Endothelial cell of umbilical vein (primary cell): Measurements from ENCODE around the gene NXN. TPM values are rescaled to one million over a fixed set of nuclear protein-coding genes. Genes with fewer than 3 reads are reported as not detected.

Experiments used
- BruUV-seq: library from RNA; stranded (reverse); fragments of 400-500 nt; replicated peaks from 2 replicates; lab custom pipeline; 2021; lab: Mats Ljungman, UMichigan
- CTCF ChIA-PET: fragments of 300-600, 350-600 bp; sonication (Branson Sonifier 250); formaldehyde crosslinking; loops from one replicate; lab custom pipeline; 2021; ENCODE audit warnings: antibody characterized with exemption, inconsistent platforms; lab: Charles Lee
- POLR2A ChIA-PET: fragments of 300-600, 350-600 bp; sonication (Branson Sonifier 250); formaldehyde crosslinking; loops from one replicate; lab custom pipeline; 2021; ENCODE audit warnings: antibody characterized with exemption, inconsistent platforms; lab: Charles Lee
- DNase-seq: peaks from one replicate; pipeline ENCODE4 v3.0.0-alpha.2; 2011; ENCODE audit warnings: low read depth, low spot score
- FAIRE-seq: peaks from 2 replicates; lab custom pipeline; 2011; peaks lifted over from hg19 to GRCh38; lab: Jason Lieb, UNC
- H2AFZ ChIP-seq: 2 replicates; pipeline ENCODE4 v1.6.0; 2012; ENCODE audit warnings: low read depth, low read length, control low read depth, inconsistent platforms
- H3K27ac ChIP-seq: 2 replicates; pipeline ENCODE4 v1.5.1; 2011; ENCODE audit warnings: low read depth, mild to moderate bottlenecking, control low read depth, low read length, moderate library complexity; ENCODE audit not compliant: insufficient read depth
- H3K27me3 ChIP-seq, 2 experiments: 2 replicates each; pipeline versions ENCODE4 v1.6.0 to v1.6.1; 2011; ENCODE audit warnings: low read length in 2 of 2, mixed read lengths in 1 of 2; ENCODE audit not compliant: control insufficient read depth in 2 of 2, insufficient read depth in 2 of 2
- H3K36me3 ChIP-seq, 2 experiments: 2 replicates in 1 of 2; 3 replicates in 1 of 2; pipeline ENCODE4 v1.5.1; 2011; ENCODE audit warnings: low read length in 2 of 2, mild to moderate bottlenecking in 1 of 2, moderate library complexity in 1 of 2; ENCODE audit not compliant: control insufficient read depth in 2 of 2, insufficient read depth in 2 of 2; ENCODE audit errors: extremely low read depth in 1 of 2
- H3K4me1 ChIP-seq: 3 replicates; pipeline ENCODE4 v1.5.1; 2011; ENCODE audit warnings: mild to moderate bottlenecking, low read length; ENCODE audit not compliant: control insufficient read depth, insufficient read depth; ENCODE audit errors: extremely low read depth
- H3K4me2 ChIP-seq: 2 replicates; pipeline ENCODE4 v1.6.1; 2011; ENCODE audit warnings: low read length, control low read depth, mixed read lengths; ENCODE audit not compliant: insufficient read depth
- H3K4me3 ChIP-seq, 3 experiments: fragments of 200-600 bp in 1 of 3; sonication (generic), shearing (Covaris generic) in 1 of 3; replicated peaks in 1 of 3; 2 replicates each; pipeline ENCODE4 v1.5.1; 2011 to 2016; ENCODE audit warnings: control low read depth in 3 of 3, low read length in 3 of 3, mild to moderate bottlenecking in 2 of 3, inconsistent platforms in 1 of 3, low read depth in 1 of 3, moderate library complexity in 1 of 3; ENCODE audit not compliant: insufficient read depth in 1 of 3
- H3K79me2 ChIP-seq: 2 replicates; pipeline ENCODE4 v1.6.0; 2012; ENCODE audit warnings: low read length, inconsistent platforms; ENCODE audit not compliant: control insufficient read depth, insufficient read depth
- H3K9ac ChIP-seq: replicated peaks from 2 replicates; pipeline ENCODE3; 2011; ENCODE audit warnings: low read length, control low read depth; ENCODE audit not compliant: insufficient read depth; ENCODE audit errors: extremely low read depth
- H3K9me1 ChIP-seq: replicated peaks from 3 replicates; pipeline ENCODE4 v1.6.0; 2011; ENCODE audit warnings: mild to moderate bottlenecking, low read length; ENCODE audit not compliant: control insufficient read depth, insufficient read depth; ENCODE audit errors: extremely low read depth
- H3K9me3 ChIP-seq: replicated peaks from 2 replicates; pipeline ENCODE4 v1.5.1; 2012; ENCODE audit warnings: low read length, inconsistent platforms; ENCODE audit not compliant: control insufficient read depth, insufficient read depth
- H4K20me1 ChIP-seq: replicated peaks from 2 replicates; pipeline ENCODE3; 2011; ENCODE audit warnings: mild to moderate bottlenecking, low read length; ENCODE audit not compliant: control insufficient read depth, insufficient read depth; ENCODE audit errors: extremely low read depth
- EZH2 ChIP-seq: IDR thresholded peaks from 2 replicates; pipeline ENCODE4 v1.6.1; 2012; ENCODE audit warnings: borderline replicate concordance, low read depth, mild to moderate bottlenecking, moderate library complexity, low read length, inconsistent platforms; ENCODE audit not compliant: severe bottlenecking
- FOS ChIP-seq: IDR thresholded peaks from 2 replicates; pipeline ENCODE4 v1.6.1; 2011; ENCODE audit warnings: mild to moderate bottlenecking, low read length, moderate library complexity, borderline replicate concordance; ENCODE audit not compliant: insufficient read depth
- GATA2 ChIP-seq: IDR thresholded peaks from 2 replicates; pipeline ENCODE4 v1.7.0; 2011; ENCODE audit warnings: low read depth, mild to moderate bottlenecking, moderate library complexity, mixed read lengths, low read length; ENCODE audit not compliant: insufficient read length, insufficient read depth
- JUN ChIP-seq: IDR thresholded peaks from 2 replicates; pipeline ENCODE4 v1.6.1; 2011; ENCODE audit warnings: borderline replicate concordance, low read depth; ENCODE audit not compliant: insufficient read length, insufficient read depth
- MYC ChIP-seq: IDR thresholded peaks from one replicate; pipeline ENCODE4 v1.6.1; 2011; ENCODE audit warnings: mild to moderate bottlenecking, low read depth, low read length
- POLR2A ChIP-seq: IDR thresholded peaks from 2 replicates; pipeline ENCODE4 v1.6.1; 2012; ENCODE audit warnings: low read depth, mild to moderate bottlenecking, control low read depth, low read length
- POLR2AphosphoS5 ChIP-seq: IDR thresholded peaks from 2 replicates; pipeline ENCODE4 v1.6.1; 2012; ENCODE audit warnings: low read depth, mild to moderate bottlenecking, control low read depth, low read length, moderate library complexity; ENCODE audit not compliant: insufficient read depth
- dilution Hi-C: fragments of 300-500 bp; cut with MboI; formaldehyde crosslinking; loops from one replicate; pipeline ENCODE4 v1.15.0; 2019; ENCODE audit warnings: low sequenced_read_pairs; ENCODE audit not compliant: extremely low pct_ligation_motif_present
- intact Hi-C: fragments of 100-400 bp; cut with micrococcal nuclease; formaldehyde crosslinking; loops from one replicate; pipeline ENCODE4 v1.10.0; 2022
- polyA plus RNA-seq, 4 experiments: library from polyadenylated mRNA; depleted of rRNA in 3 of 4; stranded (reverse) in 3 of 4; unstranded in 1 of 4; fragments of >200 nt; gene quantifications; 2 replicates each; pipeline versions ENCODE4 v1.2.1 to v1.2.3, GENCODE V29; 2011 to 2012; ENCODE audit warnings: missing spikeins in 1 of 4
- total RNA-seq: library from RNA; stranded (reverse); gene quantifications from 2 replicates; pipeline ENCODE4 v1.2.3, GENCODE V29; 2021
- TF ChIP-seq, protein P1 (sequence below): IDR thresholded peaks from 2 replicates; pipeline ENCODE4 v1.6.1; 2011; ENCODE audit not compliant: insufficient read depth, insufficient read length
- TF ChIP-seq, protein P2 (sequence below), 2 donors: IDR thresholded peaks; 1 replicate in 1 of 2; 2 replicates in 1 of 2; pipeline ENCODE4 v1.5.1; 2011; ENCODE audit warnings: low read length in 2 of 2, mild to moderate bottlenecking in 2 of 2, moderate library complexity in 2 of 2, control low read depth in 1 of 2, inconsistent platforms in 1 of 2, low read depth in 1 of 2; ENCODE audit not compliant: insufficient read depth in 1 of 2; ENCODE audit errors: extremely low read depth in 1 of 2

NXN gene
- total and polyA plus RNA-seq, 2 donors (not counting 3 experiments of a cell fraction or from before 2014, with no cell fraction given): 69.5 to 77.3 TPM

DNA sequence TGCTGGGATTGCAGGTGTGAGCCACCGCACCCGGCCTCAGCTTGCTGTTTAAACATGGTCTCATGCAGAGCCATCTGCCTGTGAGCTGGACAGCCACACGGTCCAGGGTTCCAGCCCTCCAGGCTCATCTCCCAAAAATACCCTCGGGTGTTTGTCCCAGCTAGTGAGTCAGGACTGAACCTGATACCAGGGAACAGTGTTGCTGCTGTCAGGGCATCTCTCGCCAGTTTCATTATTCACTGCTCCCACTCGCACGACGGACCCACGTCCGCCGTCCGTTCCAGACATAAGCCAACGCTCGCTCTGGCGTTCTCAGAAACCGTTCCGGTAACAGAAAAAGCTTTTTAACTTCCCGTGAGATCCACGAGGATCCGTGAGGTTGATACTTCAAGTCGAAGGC lies 77.6 kb downstream of the NXN start:
- no peak overlapping the region for H3K4me3 ChIP-seq
- H2AFZ ChIP-seq: no peak overlapping the region
- H3K9me3 ChIP-seq: no peaks in the 10 kb centered on the region
- ChIA-PET CTCF (interaction anchor here (1.0 to 3.5 kb wide), 6 partner anchors 9 to 108 kb away, joined by 3 to 21 read pairs (median 10); partner anchors contain the start of gene NXN), POLR2A (no interaction called here)
- intact Hi-C loops: loop anchor here (5.0 kb wide), 1 partner anchor 75 kb away; the partner anchor contains the start of gene NXN
- BruUV-seq: no TSS peak
- no peaks in the 10 kb centered on the region for H3K79me2 ChIP-seq
- H4K20me1 ChIP-seq: no peaks in the 10 kb centered on the region
- dilution Hi-C loops: no loop called here
- no peak overlapping the region for H3K9ac ChIP-seq
- no peak for FAIRE-seq
- no peaks in the 10 kb centered on the region for H3K9me1 ChIP-seq
- no peaks in the 10 kb centered on the region for H3K36me3 ChIP-seq
- no peak overlapping the region for H3K4me2 ChIP-seq
- peaks cover 14% of the 10 kb centered on the region for H3K4me1 ChIP-seq
- DNase-seq: no peak
- no peak overlapping the region for H3K27ac ChIP-seq
- H3K27me3 ChIP-seq: no peaks in the 10 kb centered on the region
- TF ChIP-seq FOS: no peak
- TF ChIP-seq POLR2AphosphoS5: no peak
- TF ChIP-seq POLR2A: no peak
- TF ChIP-seq GATA2: no peak
- no peak for TF ChIP-seq EZH2
- TF ChIP-seq, protein P1, sequence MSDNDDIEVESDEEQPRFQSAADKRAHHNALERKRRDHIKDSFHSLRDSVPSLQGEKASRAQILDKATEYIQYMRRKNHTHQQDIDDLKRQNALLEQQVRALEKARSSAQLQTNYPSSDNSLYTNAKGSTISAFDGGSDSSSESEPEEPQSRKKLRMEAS: no peak
- no peak for TF ChIP-seq MYC
- TF ChIP-seq, protein P2, sequence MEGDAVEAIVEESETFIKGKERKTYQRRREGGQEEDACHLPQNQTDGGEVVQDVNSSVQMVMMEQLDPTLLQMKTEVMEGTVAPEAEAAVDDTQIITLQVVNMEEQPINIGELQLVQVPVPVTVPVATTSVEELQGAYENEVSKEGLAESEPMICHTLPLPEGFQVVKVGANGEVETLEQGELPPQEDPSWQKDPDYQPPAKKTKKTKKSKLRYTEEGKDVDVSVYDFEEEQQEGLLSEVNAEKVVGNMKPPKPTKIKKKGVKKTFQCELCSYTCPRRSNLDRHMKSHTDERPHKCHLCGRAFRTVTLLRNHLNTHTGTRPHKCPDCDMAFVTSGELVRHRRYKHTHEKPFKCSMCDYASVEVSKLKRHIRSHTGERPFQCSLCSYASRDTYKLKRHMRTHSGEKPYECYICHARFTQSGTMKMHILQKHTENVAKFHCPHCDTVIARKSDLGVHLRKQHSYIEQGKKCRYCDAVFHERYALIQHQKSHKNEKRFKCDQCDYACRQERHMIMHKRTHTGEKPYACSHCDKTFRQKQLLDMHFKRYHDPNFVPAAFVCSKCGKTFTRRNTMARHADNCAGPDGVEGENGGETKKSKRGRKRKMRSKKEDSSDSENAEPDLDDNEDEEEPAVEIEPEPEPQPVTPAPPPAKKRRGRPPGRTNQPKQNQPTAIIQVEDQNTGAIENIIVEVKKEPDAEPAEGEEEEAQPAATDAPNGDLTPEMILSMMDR (IDR thresholded peaks at IDR 0.05; ENCODE audit: extremely low read depth in 1 of 2, insufficient read depth in 1 of 2, low read depth in 1 of 2, low read length in 2 of 2): no peak
- TF ChIP-seq JUN: no peak
